Measurements from ENCODE around the gene PLXNB3. TPM values are rescaled to one million over a fixed set of nuclear protein-coding genes. Genes with fewer than 3 reads are reported as not detected.

The PLXNB3 gene
- total and polyA plus RNA-seq, 2 donors (not counting 1 experiment from before 2014, with no cell fraction given), result 1.9 to 4.3 TPM

- Histone ChIP-seq H4K20me1 (ENCODE audit: control insufficient read depth, extremely low read depth, insufficient read depth, low read length) (no peaks in the 10 kb centered on the region), H3K4me3 (replicated peaks in 1 of 4; ENCODE audit: control extremely low read depth in 1 of 4, insufficient read depth in 1 of 4, low read depth in 3 of 4, low read length in 4 of 4) (peak overlapping the region in 1 of 4 experiments; percentile 30), H3K9ac (ENCODE audit: insufficient read depth, low read length) (no peak overlapping the region), H2AFZ (ENCODE audit: low read length) (no peak overlapping the region), H3K4me1 (ENCODE audit: control insufficient read depth, extremely low read depth, insufficient read depth, low read length) (no peaks in the 10 kb centered on the region), H3K27ac (ENCODE audit: insufficient read depth, low read length) (no peak overlapping the region), H3K9me3 (ENCODE audit: control insufficient read depth, insufficient read depth, low read depth, low read length) (no peaks in the 10 kb centered on the region), H3K79me2 (ENCODE audit: control insufficient read depth, insufficient read depth, low read length) (no peaks in the 10 kb centered on the region), H3K27me3 (ENCODE audit: control insufficient read depth, insufficient read depth, low read length) (peaks cover 4% of the 10 kb centered on the region), H3K4me2 (ENCODE audit: extremely low read depth, insufficient read depth, low read length) (peak overlapping the region; percentile 35), H3K36me3 (ENCODE audit: control insufficient read depth, insufficient read depth, low read length) (no peaks in the 10 kb centered on the region)
- no peak for DNase-seq (ENCODE audit: low read depth in 2 of 2)
- TF ChIP-seq EZH2 (IDR thresholded peaks at IDR 0.05; ENCODE audit: low read length, missing control alignments) (no peak), CTCF (conservative IDR thresholded peaks at IDR 0.05 in 1 of 2, IDR thresholded peaks at IDR 0.05 in 1 of 2; ENCODE audit: low read depth in 1 of 2, low read length in 2 of 2) (no peak)
These were observed 55.5 kb downstream of the PLXNB3 start for GRCh38 chrX:153819384-153820040.

GRCh38 chrX:153820601-153821000, 56.6 kb downstream of the PLXNB3 start:
- no peak overlapping the region for H3K4me3 ChIP-seq (replicated peaks in 1 of 4; ENCODE audit: control extremely low read depth in 1 of 4, insufficient read depth in 1 of 4, low read depth in 3 of 4, low read length in 4 of 4)
- peaks cover 9% of the 10 kb centered on the region for H3K27me3 ChIP-seq (ENCODE audit: control insufficient read depth, insufficient read depth, low read length)
- no peak overlapping the region for H3K27ac ChIP-seq (ENCODE audit: insufficient read depth, low read length)
- no peaks in the 10 kb centered on the region for H4K20me1 ChIP-seq (ENCODE audit: control insufficient read depth, extremely low read depth, insufficient read depth, low read length)
- no peak for DNase-seq (ENCODE audit: low read depth in 2 of 2)
- H3K4me2 ChIP-seq (ENCODE audit: extremely low read depth, insufficient read depth, low read length), result no peak overlapping the region
- TF ChIP-seq EZH2 (IDR thresholded peaks at IDR 0.05; ENCODE audit: low read length, missing control alignments) (no peak), CTCF (conservative IDR thresholded peaks at IDR 0.05 in 1 of 2, IDR thresholded peaks at IDR 0.05 in 1 of 2; ENCODE audit: low read depth in 1 of 2, low read length in 2 of 2) (no peak)
- H2AFZ ChIP-seq (ENCODE audit: low read length), result no peak overlapping the region
- H3K9me3 ChIP-seq (ENCODE audit: control insufficient read depth, insufficient read depth, low read depth, low read length), result no peaks in the 10 kb centered on the region
- no peak overlapping the region for H3K9ac ChIP-seq (ENCODE audit: insufficient read depth, low read length)
- H3K79me2 ChIP-seq (ENCODE audit: control insufficient read depth, insufficient read depth, low read length), result no peaks in the 10 kb centered on the region
- H3K36me3 ChIP-seq (ENCODE audit: control insufficient read depth, insufficient read depth, low read length), result no peaks in the 10 kb centered on the region
- no peaks in the 10 kb centered on the region for H3K4me1 ChIP-seq (ENCODE audit: control insufficient read depth, extremely low read depth, insufficient read depth, low read length)

- no peak overlapping the region for H3K4me2 ChIP-seq (ENCODE audit: extremely low read depth, insufficient read depth, low read length)
- H3K9me3 ChIP-seq (ENCODE audit: control insufficient read depth, insufficient read depth, low read depth, low read length), result no peaks in the 10 kb centered on the region
- TF ChIP-seq CTCF (conservative IDR thresholded peaks at IDR 0.05 in 1 of 2, IDR thresholded peaks at IDR 0.05 in 1 of 2; ENCODE audit: low read depth in 1 of 2, low read length in 2 of 2), result no peak
- no peak overlapping the region for H3K4me3 ChIP-seq (replicated peaks in 1 of 4; ENCODE audit: control extremely low read depth in 1 of 4, insufficient read depth in 1 of 4, low read depth in 3 of 4, low read length in 4 of 4)
- no peaks in the 10 kb centered on the region for H3K4me1 ChIP-seq (ENCODE audit: control insufficient read depth, extremely low read depth, insufficient read depth, low read length)
- DNase-seq (ENCODE audit: low read depth in 2 of 2), result no peak
- H3K27me3 ChIP-seq (ENCODE audit: control insufficient read depth, insufficient read depth, low read length), result peaks cover 9% of the 10 kb centered on the region
- H3K79me2 ChIP-seq (ENCODE audit: control insufficient read depth, insufficient read depth, low read length), result no peaks in the 10 kb centered on the region
- H3K9ac ChIP-seq (ENCODE audit: insufficient read depth, low read length), result no peak overlapping the region
- no peak overlapping the region for H2AFZ ChIP-seq (ENCODE audit: low read length)
- H4K20me1 ChIP-seq (ENCODE audit: control insufficient read depth, extremely low read depth, insufficient read depth, low read length), result no peaks in the 10 kb centered on the region
- H3K36me3 ChIP-seq (ENCODE audit: control insufficient read depth, insufficient read depth, low read length), result no peaks in the 10 kb centered on the region
- no peak overlapping the region for H3K27ac ChIP-seq (ENCODE audit: insufficient read depth, low read length)
These were observed 57.0 kb downstream of the PLXNB3 start for GRCh38 chrX:153821066-153821465.

Data from fibroblast of lung (primary cell).